Subcutaneous abdominal adipose tissue (tissue), 5 donors: ENCODE data around the gene AK1.

Experiments
- H3K27ac ChIP-seq: one replicate; pipeline ENCODE4 v1.7.0; 2013; ENCODE audit warnings: low read depth, mild to moderate bottlenecking, inconsistent platforms, low read length, moderate library complexity
- H3K27me3 ChIP-seq, 5 donors: one replicate each; pipeline ENCODE4 v1.7.0; 2013; ENCODE audit warnings: low read length in 5 of 5, inconsistent platforms in 1 of 5; ENCODE audit not compliant: control insufficient read depth in 5 of 5, insufficient read depth in 4 of 5
- H3K36me3 ChIP-seq, 5 donors: one replicate each; pipeline ENCODE4 v1.7.0; 2013; ENCODE audit warnings: low read length in 5 of 5; ENCODE audit not compliant: control insufficient read depth in 5 of 5, insufficient read depth in 5 of 5
- H3K4me1 ChIP-seq, 5 donors: one replicate each; pipeline ENCODE4 v1.7.0; 2013; ENCODE audit warnings: low read length in 5 of 5, mild to moderate bottlenecking in 3 of 5, moderate library complexity in 1 of 5; ENCODE audit not compliant: control insufficient read depth in 5 of 5, insufficient read depth in 5 of 5
- H3K4me3 ChIP-seq, 5 donors: one replicate each; pipeline ENCODE4 v1.7.0; 2013; ENCODE audit warnings: low read length in 5 of 5, low read depth in 1 of 5
- H3K9ac ChIP-seq, 5 donors: one replicate each; pipeline ENCODE4 v1.7.0; 2013; ENCODE audit warnings: low read length in 5 of 5, mild to moderate bottlenecking in 4 of 5, moderate library complexity in 3 of 5
- H3K9me3 ChIP-seq, 5 donors: one replicate each; pipeline ENCODE4 v1.7.0; 2013; ENCODE audit warnings: low read length in 5 of 5; ENCODE audit not compliant: control insufficient read depth in 5 of 5
- donor health status: healthy.
- donor health status: healthy.
- donor health status: healthy.
- donor health status: healthy.
- donor health status: healthy.

Gene AK1

DNA sequence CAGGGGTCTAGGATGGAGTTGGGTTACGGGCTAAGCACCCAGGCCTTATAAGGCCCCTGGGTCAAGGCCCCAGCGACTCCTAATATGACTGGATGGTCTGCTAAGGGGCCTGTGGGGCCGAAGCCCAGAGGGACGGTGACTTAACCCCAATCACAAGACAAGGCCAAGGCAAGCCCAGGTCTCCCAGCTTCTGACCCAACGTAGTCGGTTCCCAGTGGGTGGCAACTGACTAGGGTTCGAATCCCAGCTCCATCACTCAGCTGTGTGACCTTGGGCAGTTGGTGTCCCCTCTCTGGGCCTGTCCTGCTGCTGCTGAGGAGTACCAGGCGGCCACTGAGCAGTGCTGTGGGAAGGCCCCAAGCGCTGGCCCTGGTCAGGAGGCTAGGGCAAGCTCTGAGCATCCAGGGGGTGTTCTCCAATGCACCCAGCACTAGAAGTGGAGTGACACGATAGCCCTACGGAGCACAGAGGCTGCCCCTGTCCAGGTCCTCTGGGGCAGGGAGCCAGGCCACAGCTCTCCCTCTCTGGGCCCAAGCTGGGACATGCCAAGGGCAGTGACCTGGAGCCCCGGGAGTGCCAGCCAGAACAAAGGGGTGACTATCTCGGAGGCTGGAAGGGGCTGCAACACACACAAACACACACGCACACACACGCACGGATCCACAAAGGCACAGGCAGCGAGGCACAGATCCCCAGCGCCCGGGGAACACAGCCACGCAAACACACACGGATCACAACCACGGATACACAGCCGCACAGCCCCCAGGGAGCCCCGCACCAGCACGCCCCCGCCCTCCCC lies 512 bp downstream of the AK1 start:
- H3K9ac ChIP-seq: peak overlapping the region; percentile 26 to 82 (median 65)
- peak overlapping the region; percentile 46 for H3K27ac ChIP-seq
- no peaks in the 10 kb centered on the region for H3K9me3 ChIP-seq
- H3K4me3 ChIP-seq: peak overlapping the region; percentile 35 to 75 (median 71)
- H3K27me3 ChIP-seq: no peaks in the 10 kb centered on the region
- peaks cover 3 to 49% (median 48%) of the 10 kb centered on the region in 5 donors for H3K4me1 ChIP-seq
- peaks cover 0 to 12% (median 8%) of the 10 kb centered on the region in 5 donors for H3K36me3 ChIP-seq

DNA sequence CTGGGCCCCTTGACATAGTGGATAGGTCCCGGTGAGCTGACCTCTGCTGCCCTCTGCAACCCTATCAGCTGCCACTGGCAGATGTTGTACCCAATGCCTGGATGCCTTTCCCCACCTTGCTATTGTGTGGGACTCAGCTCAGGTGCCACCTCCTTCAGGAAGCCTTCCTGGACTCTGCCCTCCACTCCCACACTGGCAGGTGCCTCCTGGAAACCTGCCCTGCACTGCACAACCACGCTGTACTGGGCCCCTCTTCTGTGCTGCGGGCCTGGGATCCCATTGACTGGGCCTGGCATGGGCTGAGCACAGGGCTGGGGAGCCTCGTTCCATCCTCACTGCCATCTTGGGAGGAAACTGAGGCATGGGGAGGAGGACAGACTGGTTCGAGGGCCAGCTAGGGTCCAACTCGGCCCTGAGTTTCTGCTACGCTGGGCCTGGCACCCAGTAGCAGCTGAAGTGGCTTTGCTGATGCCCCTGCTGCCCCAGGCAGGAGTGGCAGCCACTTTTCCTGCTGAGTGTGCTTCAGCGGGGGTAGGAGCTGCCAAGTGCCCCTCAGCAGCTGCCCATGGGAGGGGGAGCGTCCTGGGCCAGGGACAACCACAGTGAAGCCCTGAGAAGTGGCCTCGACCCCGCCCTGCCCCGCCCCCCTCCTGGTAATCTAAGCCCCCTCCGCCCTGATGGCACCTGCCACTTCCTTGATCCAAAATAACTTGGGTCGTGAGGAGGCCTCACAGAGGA lies 1.3 kb downstream of the AK1 start:
- no peaks in the 10 kb centered on the region for H3K27me3 ChIP-seq
- H3K9me3 ChIP-seq: no peaks in the 10 kb centered on the region
- H3K36me3 ChIP-seq: peaks cover 0 to 20% (median 10%) of the 10 kb centered on the region in 5 donors
- H3K4me1 ChIP-seq: peaks cover 3 to 49% (median 48%) of the 10 kb centered on the region in 5 donors
- H3K27ac ChIP-seq: peak overlapping the region; percentile 46
- peak overlapping the region in 2 of 5 donors; percentile 31 to 82 for H3K9ac ChIP-seq
- peak overlapping the region in 3 of 5 donors; percentile 39 to 73 (median 61) for H3K4me3 ChIP-seq

DNA sequence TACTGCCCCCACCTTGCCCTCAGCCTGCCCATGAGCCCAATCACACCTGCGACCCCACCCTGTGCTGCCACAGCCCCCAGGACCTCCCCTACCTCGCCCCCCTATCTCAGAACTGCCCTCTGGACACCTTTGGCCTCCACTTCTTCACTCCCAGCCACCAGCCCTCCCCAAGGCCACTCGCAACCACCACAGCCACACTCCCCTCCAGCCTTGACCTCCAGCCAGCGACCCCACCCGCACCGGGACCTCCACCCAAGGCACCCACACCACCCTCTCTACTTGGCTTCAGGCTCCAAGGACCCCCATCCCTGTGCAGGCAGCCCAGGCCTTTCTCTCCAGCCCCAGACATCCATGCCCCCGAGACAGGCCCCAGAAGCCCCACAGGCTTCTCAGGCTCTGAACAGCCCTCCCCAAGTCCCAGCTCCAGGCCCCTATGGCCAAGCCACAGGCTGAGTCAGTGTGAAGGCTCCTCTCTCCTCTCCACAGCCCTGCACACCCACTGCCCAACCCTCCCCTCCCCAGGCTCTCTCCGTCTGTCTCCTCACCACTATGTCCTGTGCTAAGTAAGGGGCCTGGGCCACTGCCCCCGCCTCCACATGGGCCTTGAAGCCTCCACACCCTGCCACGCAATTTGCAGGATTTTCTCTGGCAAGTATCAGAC lies 2.0 kb downstream of the AK1 start:
- Histone ChIP-seq H3K27me3 (no peaks in the 10 kb centered on the region), H3K4me3 (peak overlapping the region in 2 of 5 donors; percentile 3 to 39), H3K4me1 (peaks cover 3 to 49% (median 48%) of the 10 kb centered on the region in 5 donors), H3K9ac (peak overlapping the region in 3 of 5 donors; percentile 15 to 31 (median 28)), H3K27ac (no peak overlapping the region), H3K9me3 (no peaks in the 10 kb centered on the region), H3K36me3 (peaks cover 0 to 27% (median 17%) of the 10 kb centered on the region in 5 donors)

DNA sequence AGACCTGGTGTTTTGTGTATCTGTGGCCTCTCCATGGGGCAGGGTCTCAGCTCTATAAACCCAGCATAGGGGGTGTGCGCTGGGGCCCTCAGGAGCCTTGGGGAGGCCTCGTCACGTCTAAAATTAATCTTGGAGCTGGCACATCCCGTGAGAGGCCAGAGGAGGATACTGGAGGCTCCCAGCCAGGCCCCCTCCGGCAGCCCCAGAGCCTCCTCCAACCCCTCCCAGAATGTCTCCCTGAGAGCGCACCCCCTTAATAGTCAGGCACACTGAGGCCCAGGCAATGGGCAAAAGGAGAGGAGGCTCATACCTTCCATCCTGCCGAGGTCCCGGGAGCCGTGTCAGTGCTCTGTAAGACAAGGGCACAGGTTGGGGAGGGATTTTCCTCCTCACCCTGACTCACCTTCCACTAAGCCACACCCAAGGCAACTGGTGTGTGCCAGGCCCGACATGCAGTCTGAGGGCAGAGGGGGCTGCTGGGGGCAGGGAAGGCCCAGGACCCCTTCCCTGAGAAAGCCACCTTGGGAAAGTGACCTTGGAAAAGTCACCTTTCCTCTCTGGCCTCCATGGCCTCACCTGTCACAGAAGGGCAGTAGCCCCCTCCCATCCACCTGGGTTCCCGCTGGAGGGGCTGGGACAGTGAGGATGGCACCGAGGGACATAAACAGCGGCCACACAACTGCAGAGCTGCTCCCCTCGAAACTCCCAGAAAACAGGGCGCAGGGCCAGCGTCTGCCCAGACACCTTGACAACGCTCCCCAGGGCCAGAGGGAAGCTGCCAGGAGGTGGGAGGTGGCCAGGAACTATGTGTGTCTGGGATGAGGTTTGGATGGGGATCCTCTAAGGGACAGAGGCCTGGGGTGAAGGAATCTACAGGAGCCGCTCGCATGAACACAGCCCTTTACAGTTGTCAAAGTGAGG lies 2.9 kb downstream of the AK1 start:
- Histone ChIP-seq H3K36me3 (peaks cover 0 to 29% (median 19%) of the 10 kb centered on the region in 5 donors), H3K9ac (peak overlapping the region in 3 of 5 donors; percentile 31 to 49 (median 49)), H3K27me3 (no peaks in the 10 kb centered on the region), H3K4me1 (peaks cover 3 to 52% (median 51%) of the 10 kb centered on the region in 5 donors), H3K9me3 (no peaks in the 10 kb centered on the region), H3K4me3 (peak overlapping the region in 1 of 5 donors; percentile 17), H3K27ac (no peak overlapping the region)

DNA sequence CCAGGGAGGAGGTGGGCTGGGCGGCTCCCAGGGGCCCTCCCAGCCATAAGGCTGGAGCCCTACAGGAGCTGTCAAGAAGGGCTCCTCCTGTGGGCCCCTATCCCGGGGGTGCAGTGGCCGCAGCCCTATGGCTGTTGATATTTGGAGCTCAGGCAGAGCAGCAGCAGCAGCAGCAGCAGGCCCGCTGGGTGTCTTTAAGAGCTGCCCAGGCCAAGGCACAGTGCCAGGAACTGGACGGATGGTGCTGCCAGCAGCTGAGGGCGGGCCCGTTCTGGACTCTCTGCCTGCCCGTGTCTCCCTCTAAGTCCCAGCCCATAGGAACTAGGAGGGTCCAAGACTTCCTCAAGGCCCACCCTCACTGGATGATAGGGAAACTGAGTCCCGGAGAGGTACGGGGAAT lies 3.6 kb downstream of the AK1 start:
- Histone ChIP-seq H3K4me1 (peaks cover 3 to 58% (median 54%) of the 10 kb centered on the region in 5 donors), H3K27me3 (no peaks in the 10 kb centered on the region), H3K9ac (peak overlapping the region in 2 of 5 donors; percentile 31 to 49), H3K4me3 (peak overlapping the region in 1 of 5 donors; percentile 17), H3K27ac (no peak overlapping the region), H3K36me3 (peaks cover 0 to 29% (median 21%) of the 10 kb centered on the region in 5 donors), H3K9me3 (no peaks in the 10 kb centered on the region)

DNA sequence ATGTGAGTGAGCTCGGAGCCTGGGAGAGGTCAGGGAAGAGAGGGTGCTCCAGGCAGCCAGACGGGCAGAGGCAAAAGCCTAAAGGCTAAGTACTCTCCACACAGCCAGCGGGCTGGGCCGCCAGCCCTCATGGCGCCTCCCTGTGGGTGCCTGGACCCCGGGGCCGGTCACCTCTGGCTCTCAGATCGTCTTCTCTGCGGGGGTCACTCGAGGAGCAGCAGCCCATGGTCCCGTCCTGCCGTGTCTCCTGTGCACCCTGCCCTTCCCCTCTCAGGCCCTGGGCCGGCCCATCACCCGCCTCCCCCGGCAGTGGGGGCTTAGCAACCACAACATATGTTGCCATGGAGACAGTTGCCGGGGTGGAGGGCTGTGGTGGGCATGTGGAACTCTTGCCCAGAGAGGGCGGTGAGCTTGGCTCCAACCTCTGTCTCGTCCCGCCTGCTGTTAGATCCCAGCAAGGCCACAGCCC lies 4.2 kb downstream of the AK1 start:
- H3K4me1 ChIP-seq: peaks cover 3 to 63% (median 53%) of the 10 kb centered on the region in 5 donors
- peak overlapping the region in 1 of 5 donors; percentile 6 for H3K9ac ChIP-seq
- H3K4me3 ChIP-seq: no peak overlapping the region
- H3K27ac ChIP-seq: no peak overlapping the region
- H3K9me3 ChIP-seq: no peaks in the 10 kb centered on the region
- H3K27me3 ChIP-seq: no peaks in the 10 kb centered on the region
- peaks cover 0 to 31% (median 25%) of the 10 kb centered on the region in 5 donors for H3K36me3 ChIP-seq

DNA sequence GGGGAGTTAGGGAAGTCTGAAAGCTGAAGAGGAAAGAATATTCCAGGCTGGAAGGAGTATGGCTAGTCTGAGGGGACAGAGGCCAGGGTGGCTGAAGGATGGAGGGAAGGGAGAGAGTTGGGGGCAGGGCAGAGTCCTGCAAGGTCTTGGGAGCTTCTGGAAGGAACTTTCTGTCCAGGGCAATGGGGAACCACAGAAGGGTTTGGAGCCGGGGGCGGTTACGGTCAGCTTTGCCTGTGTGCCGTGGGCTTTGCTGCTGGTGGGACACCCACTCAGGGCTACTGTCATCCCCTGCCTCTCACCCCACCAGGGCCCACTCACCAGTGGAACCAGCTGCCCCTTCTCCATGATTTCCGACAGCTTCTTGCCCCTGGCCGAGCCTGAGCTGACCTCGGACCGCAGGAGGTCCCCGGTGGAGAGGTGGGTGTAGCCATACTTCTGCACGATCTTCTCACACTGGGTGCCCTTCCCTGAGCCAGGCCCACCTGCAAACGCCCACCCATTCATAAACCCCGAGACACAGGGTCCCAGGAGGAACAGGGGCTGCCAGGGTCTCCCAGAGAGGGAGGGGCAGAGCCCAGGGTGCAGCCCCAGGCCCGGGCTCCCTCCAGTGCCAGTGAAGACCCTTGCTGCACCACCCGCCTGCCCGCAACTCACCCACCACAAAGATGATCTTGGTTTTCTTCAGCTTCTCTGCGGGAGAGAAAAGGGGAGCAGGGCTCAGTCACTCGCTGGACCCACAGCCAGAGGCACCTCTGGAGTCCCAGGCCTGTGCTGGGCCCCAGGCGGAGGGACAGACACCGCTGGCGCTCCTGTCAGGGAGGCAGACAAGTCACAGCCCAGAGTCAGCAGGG lies 4.9 kb downstream of the AK1 start:
- H3K9ac ChIP-seq: peak overlapping the region in 1 of 5 donors; percentile 6
- H3K4me3 ChIP-seq: no peak overlapping the region
- no peak overlapping the region for H3K27ac ChIP-seq
- H3K9me3 ChIP-seq: no peaks in the 10 kb centered on the region
- H3K27me3 ChIP-seq: no peaks in the 10 kb centered on the region
- H3K4me1 ChIP-seq: peaks cover 3 to 62% (median 50%) of the 10 kb centered on the region in 5 donors
- H3K36me3 ChIP-seq: peaks cover 0 to 38% (median 31%) of the 10 kb centered on the region in 5 donors

DNA sequence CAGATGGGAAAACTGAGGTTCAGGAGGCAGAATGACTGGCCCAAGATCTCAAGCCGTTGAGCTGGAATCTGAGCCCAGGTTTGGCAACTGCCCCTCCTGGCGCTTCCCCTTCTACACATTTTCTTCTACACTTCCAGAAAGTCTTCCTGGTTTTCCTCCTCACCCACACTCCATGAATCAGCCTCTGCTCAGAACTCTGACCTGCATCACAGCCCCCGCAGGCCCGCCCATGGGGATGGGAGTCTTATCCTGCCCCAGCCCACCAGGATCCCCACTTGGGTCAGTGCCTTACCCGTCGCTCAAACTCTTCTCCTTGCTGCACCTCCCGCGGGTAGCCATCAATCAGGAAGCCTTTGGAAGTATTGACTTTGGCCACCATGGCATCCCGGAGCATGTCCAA lies 5.9 kb downstream of the AK1 start:
- H3K4me1 ChIP-seq: peaks cover 0 to 65% (median 45%) of the 10 kb centered on the region in 5 donors
- no peak overlapping the region for H3K4me3 ChIP-seq
- H3K9ac ChIP-seq: no peak overlapping the region
- no peaks in the 10 kb centered on the region for H3K9me3 ChIP-seq
- peaks cover 0 to 42% (median 34%) of the 10 kb centered on the region in 5 donors for H3K36me3 ChIP-seq
- no peaks in the 10 kb centered on the region for H3K27me3 ChIP-seq
- no peak overlapping the region for H3K27ac ChIP-seq
